SH-SY5Y (cell line): ENCODE results near the gene PPFIA4.

Experiments used
- GATA2 ChIP-seq: IDR thresholded peaks from 2 replicates; pipeline ENCODE4 v1.6.1; 2011; ENCODE audit warnings: mild to moderate bottlenecking, low read depth, low read length
- GATA3 ChIP-seq: IDR thresholded peaks from 2 replicates; pipeline ENCODE4 v1.6.1; 2011; ENCODE audit warnings: low read depth, mild to moderate bottlenecking, low read length, moderate library complexity

PPFIA4 gene

GRCh38 chr1:203002951-203003350, 23.3 kb upstream of the PPFIA4 start:
- TF ChIP-seq GATA3 (no peak), GATA2 (no peak)

- TF ChIP-seq GATA3 (no peak), GATA2 (no peak)
Measured at GRCh38 chr1:203006948-203007871, 19.1 kb upstream of the PPFIA4 start, which contains the start of gene TMEM183A. TSS of gene TMEM183A (plus strand) at chr1:203007374. CDS start at chr1:203007466, 92 bp downstream.

- no peak for TF ChIP-seq GATA2
- TF ChIP-seq GATA3, result no peak
Measured at GRCh38 chr1:203009185-203009584, 17.1 kb upstream of the PPFIA4 start.

- no peak for TF ChIP-seq GATA2
- TF ChIP-seq GATA3, result no peak
Measured at GRCh38 chr1:203011582-203011981, 14.7 kb upstream of the PPFIA4 start.

GRCh38 chr1:203017061-203017460, 9.2 kb upstream of the PPFIA4 start:
- TF ChIP-seq GATA3 (no peak), GATA2 (no peak)

GRCh38 chr1:203017692-203018091, 8.6 kb upstream of the PPFIA4 start:
- TF ChIP-seq GATA3 (no peak), GATA2 (no peak)

- TF ChIP-seq GATA2, result no peak
- no peak for TF ChIP-seq GATA3
Measured at GRCh38 chr1:203025686-203026030, 633 bp upstream of the PPFIA4 start.

GRCh38 chr1:203026666-203027663, 674 bp downstream of the PPFIA4 start:
- TF ChIP-seq GATA3 (no peak), GATA2 (no peak)

- TF ChIP-seq GATA2 (no peak), GATA3 (no peak)
Measured at GRCh38 chr1:203028067-203028783, 1.9 kb downstream of the PPFIA4 start.

- TF ChIP-seq GATA2, result no peak
- no peak for TF ChIP-seq GATA3
Measured at GRCh38 chr1:203028784-203029553, 2.7 kb downstream of the PPFIA4 start.

- TF ChIP-seq GATA2, result peak; percentile 43; the same call in 1 of the 2 replicates
- no peak for TF ChIP-seq GATA3
Measured at GRCh38 chr1:203031467-203031866, 5.2 kb downstream of the PPFIA4 start.

GRCh38 chr1:203033287-203033686, 7.0 kb downstream of the PPFIA4 start:
- no peak for TF ChIP-seq GATA2
- no peak for TF ChIP-seq GATA3

- TF ChIP-seq GATA3 (no peak), GATA2 (no peak)
Measured at GRCh38 chr1:203033917-203034316, 7.6 kb downstream of the PPFIA4 start.
